ENCODE measurements around the gene EFHD1.
"Not testable (repeated sequence)": the region's sequence is repeated elsewhere in the genome, so short reads cannot be mapped to it uniquely, and the experiment has no call there.

Gene EFHD1

GRCh38 chr2:232675381-232675780, 42.0 kb downstream of the EFHD1 start:
- H3K27me3 ChIP-seq (ENCODE audit: insufficient read depth, low read depth) = no peaks in the 10 kb centered on the region
- H3K27ac ChIP-seq = no peak overlapping the region
- no peak overlapping the region for H3K4me2 ChIP-seq
- no peak for TF ChIP-seq CTCF (conservative IDR thresholded peaks at IDR 0.05; ENCODE audit: low read depth, low read length)
- H3K36me3 ChIP-seq (ENCODE audit: insufficient read depth) = no peaks in the 10 kb centered on the region
- no peaks in the 10 kb centered on the region for H3K79me2 ChIP-seq (ENCODE audit: insufficient read depth, low read depth)
- H3K4me1 ChIP-seq (ENCODE audit: low read depth, poor library complexity, severe bottlenecking) = no peaks in the 10 kb centered on the region
- no peak overlapping the region for H3K9ac ChIP-seq
- H4K20me1 ChIP-seq (ENCODE audit: insufficient read depth) = no peaks in the 10 kb centered on the region
- no peak overlapping the region for H2AFZ ChIP-seq (ENCODE audit: low read depth)
- no peak overlapping the region for H3K4me3 ChIP-seq (IDR thresholded peaks at IDR 0.05; ENCODE audit: insufficient read depth, low read depth, low read length)

GRCh38 chr2:232680006-232680405, 46.6 kb downstream of the EFHD1 start:
- Histone ChIP-seq H3K4me1 (ENCODE audit: low read depth, poor library complexity, severe bottlenecking) (no peaks in the 10 kb centered on the region), H4K20me1 (ENCODE audit: insufficient read depth) (no peaks in the 10 kb centered on the region), H3K27ac (no peak overlapping the region), H3K9ac (no peak overlapping the region), H2AFZ (ENCODE audit: low read depth) (no peak overlapping the region), H3K4me2 (no peak overlapping the region), H3K27me3 (ENCODE audit: insufficient read depth, low read depth) (no peaks in the 10 kb centered on the region), H3K36me3 (ENCODE audit: insufficient read depth) (no peaks in the 10 kb centered on the region), H3K79me2 (ENCODE audit: insufficient read depth, low read depth) (no peaks in the 10 kb centered on the region), H3K4me3 (IDR thresholded peaks at IDR 0.05; ENCODE audit: insufficient read depth, low read depth, low read length) (no peak overlapping the region)
- TF ChIP-seq CTCF (conservative IDR thresholded peaks at IDR 0.05; ENCODE audit: low read depth, low read length) = no peak

- no peak overlapping the region for H3K4me2 ChIP-seq
- no peaks in the 10 kb centered on the region for H3K27me3 ChIP-seq (ENCODE audit: insufficient read depth, low read depth)
- no peak overlapping the region for H3K9ac ChIP-seq
- H3K4me3 ChIP-seq (IDR thresholded peaks at IDR 0.05; ENCODE audit: insufficient read depth, low read depth, low read length) = no peak overlapping the region
- H3K4me1 ChIP-seq (ENCODE audit: low read depth, poor library complexity, severe bottlenecking) = no peaks in the 10 kb centered on the region
- H3K27ac ChIP-seq = no peak overlapping the region
- H4K20me1 ChIP-seq (ENCODE audit: insufficient read depth) = no peaks in the 10 kb centered on the region
- TF ChIP-seq CTCF (conservative IDR thresholded peaks at IDR 0.05; ENCODE audit: low read depth, low read length) = no peak
- H3K36me3 ChIP-seq (ENCODE audit: insufficient read depth) = no peaks in the 10 kb centered on the region
- H3K79me2 ChIP-seq (ENCODE audit: insufficient read depth, low read depth) = no peaks in the 10 kb centered on the region
- no peak overlapping the region for H2AFZ ChIP-seq (ENCODE audit: low read depth)
These were observed 48.1 kb downstream of the EFHD1 start for GRCh38 chr2:232681527-232681926.

- Histone ChIP-seq H3K4me2 (no peak overlapping the region), H3K9ac (no peak overlapping the region), H3K4me3 (IDR thresholded peaks at IDR 0.05; ENCODE audit: insufficient read depth, low read depth, low read length) (no peak overlapping the region), H3K27ac (no peak overlapping the region), H3K27me3 (ENCODE audit: insufficient read depth, low read depth) (no peaks in the 10 kb centered on the region), H3K79me2 (ENCODE audit: insufficient read depth, low read depth) (no peaks in the 10 kb centered on the region), H2AFZ (ENCODE audit: low read depth) (no peak overlapping the region), H3K4me1 (ENCODE audit: low read depth, poor library complexity, severe bottlenecking) (peaks cover 13% of the 10 kb centered on the region), H4K20me1 (ENCODE audit: insufficient read depth) (no peaks in the 10 kb centered on the region), H3K36me3 (ENCODE audit: insufficient read depth) (no peaks in the 10 kb centered on the region)
- no peak for TF ChIP-seq CTCF (conservative IDR thresholded peaks at IDR 0.05; ENCODE audit: low read depth, low read length)
These were observed 50.0 kb downstream of the EFHD1 start for GRCh38 chr2:232683368-232683767.

GRCh38 chr2:232685391-232685790, 52.0 kb downstream of the EFHD1 start:
- H4K20me1 ChIP-seq (ENCODE audit: insufficient read depth); H3K79me2 ChIP-seq (ENCODE audit: insufficient read depth, low read depth); H3K27ac ChIP-seq; H3K27me3 ChIP-seq (ENCODE audit: insufficient read depth, low read depth); H3K36me3 ChIP-seq (ENCODE audit: insufficient read depth); H3K4me2 ChIP-seq; H3K9ac ChIP-seq; H2AFZ ChIP-seq (ENCODE audit: low read depth); H3K4me3 ChIP-seq (IDR thresholded peaks at IDR 0.05; ENCODE audit: insufficient read depth, low read depth, low read length): not testable (repeated sequence)
- H3K4me1 ChIP-seq (ENCODE audit: low read depth, poor library complexity, severe bottlenecking) = peaks cover 33% of the 10 kb centered on the region
